ENCODE data around the gene SV2C.

Gene SV2C

GRCh38 chr5:76378355-76378754, 295.2 kb downstream of the SV2C start:
- DNase-seq, result no peak

GRCh38 chr5:76379316-76379715, 296.1 kb downstream of the SV2C start:
- no peak for DNase-seq

- no peak for DNase-seq
Measured at GRCh38 chr5:76379855-76380254, 296.7 kb downstream of the SV2C start.

- no peak for DNase-seq
Measured at GRCh38 chr5:76380346-76381066, 297.3 kb downstream of the SV2C start.

- no peak for DNase-seq
Measured at GRCh38 chr5:76383126-76383832, 300.1 kb downstream of the SV2C start.

- DNase-seq, result no peak
Measured at GRCh38 chr5:76384189-76384588, 301.0 kb downstream of the SV2C start.

GRCh38 chr5:76384705-76385104, 301.5 kb downstream of the SV2C start:
- DNase-seq, result no peak

- no peak for DNase-seq
Measured at GRCh38 chr5:76385540-76385939, 302.4 kb downstream of the SV2C start.

- no peak for DNase-seq
Measured at GRCh38 chr5:76386360-76386759, 303.2 kb downstream of the SV2C start.

- DNase-seq, result no peak
Measured at GRCh38 chr5:76388236-76388635, 305.1 kb downstream of the SV2C start.

GRCh38 chr5:76388791-76389512, 305.8 kb downstream of the SV2C start:
- DNase-seq, result no peak

- no peak for DNase-seq
Measured at GRCh38 chr5:76389513-76390154, 306.5 kb downstream of the SV2C start.

GRCh38 chr5:76391014-76391413, 307.8 kb downstream of the SV2C start:
- DNase-seq, result no peak

- no peak for DNase-seq
Measured at GRCh38 chr5:76393035-76393680, 310.0 kb downstream of the SV2C start.

- no peak for DNase-seq
Measured at GRCh38 chr5:76397200-76397599, 314.0 kb downstream of the SV2C start.

- DNase-seq, result no peak
Measured at GRCh38 chr5:76399268-76399667, 316.1 kb downstream of the SV2C start.

GRCh38 chr5:76400466-76400865, 317.3 kb downstream of the SV2C start:
- no peak for DNase-seq

- no peak for DNase-seq
Measured at GRCh38 chr5:76401801-76402250, 318.6 kb downstream of the SV2C start.

- peak in 3 of 56 donors; percentile 0 to 5 (median 2) for DNase-seq
Measured at GRCh38 chr5:76402251-76402885, 319.2 kb downstream of the SV2C start.

GRCh38 chr5:76402886-76403765, 319.9 kb downstream of the SV2C start, which contains the start of gene IQGAP2:
TSS of gene IQGAP2 (plus strand) at chr5:76403285. CDS start at chr5:76403546, 261 bp downstream.
- peak in 35 of 56 donors; percentile 1 to 59 (median 16) for DNase-seq
